NCI-H1105 (cell line): Measurements from ENCODE around the gene ZSCAN30.

Source experiments
- DNase-seq: peaks from one replicate; lab custom pipeline; 2025; lab: John Stamatoyannopoulos, UW

ZSCAN30 gene

GRCh38 chr18:35278969-35279368 lies 11.1 kb downstream of the ZSCAN30 start:
- no peak for DNase-seq

GRCh38 chr18:35278085-35278484 lies 11.9 kb downstream of the ZSCAN30 start:
- DNase-seq = no peak

DNA sequence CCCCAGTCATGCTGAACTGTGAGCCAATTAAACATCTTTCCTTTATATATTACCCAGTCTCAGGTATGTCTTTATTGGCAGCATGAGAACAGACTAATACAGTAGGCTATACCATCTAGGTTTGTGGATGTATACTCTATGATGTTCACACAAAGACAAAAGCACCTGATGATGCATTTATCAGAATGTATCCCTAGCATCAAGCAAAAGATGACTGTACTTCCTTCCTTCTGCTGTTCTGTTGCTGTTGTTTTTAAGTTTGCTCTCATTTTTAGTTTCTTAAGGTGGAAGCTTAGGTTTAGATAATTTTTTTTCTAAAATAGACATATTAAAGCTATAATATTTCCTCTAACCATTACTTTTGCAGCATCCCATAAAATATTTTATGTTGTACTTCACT lies 12.4 kb downstream of the ZSCAN30 start:
- no peak for DNase-seq

- no peak for DNase-seq
Observed at GRCh38 chr18:35276267-35276666, 13.8 kb downstream of the ZSCAN30 start.

DNA sequence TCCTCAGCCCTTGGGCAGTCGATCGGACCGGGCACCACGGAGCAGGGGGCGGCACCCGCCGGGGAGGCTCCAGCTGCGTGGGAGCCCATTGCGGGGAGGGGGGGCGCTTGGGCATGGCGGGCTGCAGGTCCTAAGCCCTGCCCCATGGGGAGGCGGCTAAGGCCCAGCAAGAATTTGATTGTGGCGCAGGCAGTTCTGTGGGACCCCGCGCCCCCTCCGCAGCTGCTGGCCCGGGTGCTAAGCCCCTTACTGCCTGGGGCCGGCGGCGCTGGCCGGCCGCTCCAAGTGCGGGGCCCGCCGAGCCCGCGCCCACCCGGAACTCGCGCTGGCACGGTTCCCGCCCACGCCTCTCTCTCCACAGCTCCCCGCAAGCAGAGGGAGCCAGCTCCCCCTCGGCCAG lies 18.4 kb downstream of the ZSCAN30 start:
- no peak for DNase-seq

GRCh38 chr18:35268821-35269220 lies 21.2 kb downstream of the ZSCAN30 start:
- no peak for DNase-seq

DNA sequence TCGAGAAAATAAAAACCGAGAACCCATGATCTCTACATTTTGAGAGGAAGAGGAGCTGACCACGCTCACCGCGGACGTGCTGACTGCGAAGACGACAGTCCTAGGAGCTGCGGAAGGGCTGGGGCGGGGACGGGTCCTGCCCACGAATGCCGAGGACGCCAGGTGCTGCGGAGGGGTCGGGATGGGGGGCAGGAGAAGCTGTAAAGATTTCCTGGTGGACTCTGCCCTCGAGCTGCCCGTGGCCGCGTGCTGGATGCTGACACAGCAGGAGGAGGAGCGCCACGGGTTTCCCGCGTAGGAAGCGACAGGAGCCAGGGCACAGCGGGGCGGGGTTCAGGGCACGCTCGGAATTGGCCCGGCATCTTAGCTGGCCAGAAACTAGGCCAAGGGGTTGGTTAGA lies 22.2 kb downstream of the ZSCAN30 start:
- DNase-seq = no peak

DNA sequence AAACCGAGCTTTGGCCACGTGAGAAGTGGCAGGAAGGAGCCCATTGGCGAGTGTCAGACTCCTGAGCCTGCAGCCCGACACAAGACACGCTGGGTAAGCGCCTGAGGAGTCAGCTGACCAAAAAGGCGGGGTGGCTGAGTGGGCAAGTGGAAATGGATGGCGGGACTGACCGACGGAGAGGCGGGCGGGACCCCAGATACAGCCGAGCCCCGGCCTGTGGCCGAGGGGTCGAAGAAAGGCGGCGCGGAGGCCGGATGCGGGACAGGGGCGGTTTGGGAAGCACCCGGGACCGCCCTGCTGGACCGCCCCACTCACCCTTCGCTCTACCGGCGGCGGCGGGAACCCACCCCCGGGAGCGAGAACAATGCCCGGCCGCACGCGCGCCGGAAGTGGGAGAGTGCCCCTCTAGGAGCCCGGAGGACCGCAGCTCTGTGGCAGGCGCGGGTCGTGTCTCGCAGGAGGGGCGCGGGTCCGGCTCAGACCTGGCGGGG lies 22.8 kb downstream of the ZSCAN30 start:
- DNase-seq = peak; percentile 11

GRCh38 chr18:35264409-35264808 lies 25.6 kb downstream of the ZSCAN30 start:
- no peak for DNase-seq

DNA sequence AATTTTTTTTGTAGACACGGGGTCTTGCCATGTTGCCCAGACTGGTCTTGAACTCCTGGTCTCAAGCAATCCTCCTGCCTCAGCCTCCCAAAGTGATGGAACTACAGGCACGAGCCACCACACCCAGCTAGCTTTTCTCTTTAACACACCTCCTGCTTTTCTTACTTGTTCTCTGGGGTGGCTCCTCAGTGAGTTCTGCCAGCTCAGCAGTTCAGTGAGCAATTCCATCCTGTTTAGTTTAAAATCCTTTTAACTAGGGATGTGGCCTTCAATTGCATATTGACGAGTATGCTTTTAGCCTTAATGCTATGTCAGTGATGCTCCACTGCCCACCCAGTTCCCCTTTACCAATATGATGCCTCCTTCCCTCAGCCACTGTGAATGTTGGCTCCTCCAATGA lies 33.1 kb downstream of the ZSCAN30 start:
- no peak for DNase-seq

DNA sequence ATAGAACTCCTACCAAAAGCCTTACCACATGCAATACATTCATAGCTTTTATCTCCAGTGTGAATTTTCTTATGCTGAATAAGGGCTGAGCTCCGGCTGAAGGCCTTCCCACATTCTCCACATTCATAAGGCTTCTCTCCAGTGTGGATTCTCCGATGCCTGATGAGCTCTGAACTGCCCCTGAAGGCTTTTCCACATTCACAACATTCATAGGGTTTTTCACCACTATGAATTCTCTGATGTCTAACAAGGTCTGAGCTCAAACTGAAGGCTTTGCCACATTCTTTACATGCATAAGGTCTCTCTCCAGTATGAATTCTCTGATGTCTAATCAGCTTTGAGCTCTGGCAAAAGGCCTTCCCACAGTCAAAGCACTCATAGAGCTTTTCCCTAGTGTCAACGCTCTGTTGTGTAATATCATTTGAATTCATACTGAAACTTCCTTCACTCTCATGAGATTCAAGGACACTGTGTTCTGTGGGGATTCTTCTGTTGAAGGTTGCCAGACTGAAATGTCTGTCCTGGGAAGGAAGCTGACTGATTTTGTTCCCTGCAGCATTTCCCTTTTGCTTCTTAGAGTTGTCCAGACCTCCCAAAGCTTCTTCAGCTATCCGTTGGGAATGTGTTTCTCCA lies 36.3 kb downstream of the ZSCAN30 start:
- no peak for DNase-seq

DNA sequence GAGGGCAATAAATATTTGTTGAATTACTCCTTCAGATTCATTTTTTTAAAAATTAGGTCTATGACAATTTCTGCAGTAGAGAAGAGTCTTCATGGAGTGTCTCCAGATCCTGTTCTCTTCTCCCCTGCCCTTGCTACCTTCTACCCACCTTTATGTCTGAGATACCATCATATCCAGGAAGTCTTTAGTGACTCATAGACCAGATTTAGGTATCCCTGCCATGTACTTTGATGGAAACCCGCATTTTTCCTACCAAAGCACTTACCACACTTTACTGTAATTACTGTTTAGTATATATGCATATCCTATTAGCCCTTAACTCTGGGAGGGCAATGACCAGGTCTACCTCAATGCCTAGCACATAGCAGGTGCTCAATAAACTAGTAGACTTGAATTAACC lies 37.6 kb downstream of the ZSCAN30 start:
- no peak for DNase-seq

DNA sequence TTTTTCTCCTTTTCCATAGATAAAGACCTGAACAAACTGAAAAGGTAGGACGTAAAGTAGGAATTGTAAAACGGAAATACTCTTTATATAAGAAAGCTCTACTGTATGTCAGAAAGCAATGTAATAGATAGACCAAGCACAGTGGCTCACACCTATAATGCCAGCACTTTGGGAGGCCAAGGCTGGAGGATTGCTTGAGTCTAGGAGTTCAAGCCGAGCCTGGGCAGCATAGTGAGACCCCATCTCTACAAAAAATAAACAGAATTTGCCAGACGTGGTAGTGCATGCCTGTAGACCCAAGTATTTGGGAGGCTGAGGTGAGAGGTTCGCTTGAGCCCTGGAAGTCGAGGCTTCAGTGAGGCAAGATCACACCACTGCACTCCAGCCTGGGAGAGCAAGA lies 41.6 kb downstream of the ZSCAN30 start:
- no peak for DNase-seq

DNA sequence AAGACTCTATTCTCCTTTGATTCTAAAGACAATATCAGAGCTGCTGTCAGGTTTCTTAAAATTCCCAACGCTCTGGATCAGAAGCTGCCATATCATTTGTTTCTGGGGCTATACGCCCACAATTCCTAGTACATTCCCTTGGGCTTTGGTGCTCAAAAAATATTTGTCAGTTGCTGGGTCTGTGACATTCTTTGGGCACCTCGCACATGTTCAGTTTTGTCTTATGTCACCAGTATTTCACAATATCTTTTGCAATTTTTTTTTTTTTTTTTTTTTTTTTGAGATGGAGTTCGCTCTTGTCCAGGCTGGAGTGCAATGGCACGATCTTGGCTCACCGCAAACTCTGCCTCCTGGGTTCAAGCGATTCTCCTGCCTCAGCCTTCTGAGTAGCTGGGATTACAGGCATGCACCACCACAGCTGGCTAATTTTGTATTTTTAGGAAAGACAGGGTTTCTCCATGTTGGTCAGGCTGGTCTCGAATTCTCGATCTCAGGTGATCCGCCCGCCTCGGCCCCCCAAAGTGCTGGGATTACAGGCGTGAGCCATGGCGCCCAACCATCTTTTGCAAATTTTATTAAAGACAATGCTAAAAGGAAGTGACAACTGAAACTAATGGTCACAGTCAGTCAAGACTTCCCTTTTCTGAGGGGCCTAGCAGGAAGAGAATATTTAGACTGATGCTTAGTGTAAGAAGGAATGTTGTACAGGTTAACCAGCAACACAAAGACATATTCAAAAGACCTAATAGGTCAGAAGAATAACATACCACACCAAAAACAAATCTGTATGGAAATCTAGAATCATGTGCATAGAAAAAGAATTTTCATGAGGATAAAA lies 42.4 kb downstream of the ZSCAN30 start:
- DNase-seq = no peak

- DNase-seq = no peak
Observed at GRCh38 chr18:35246831-35247230, 43.2 kb downstream of the ZSCAN30 start.

- no peak for DNase-seq
Observed at GRCh38 chr18:35245719-35246317, 44.2 kb downstream of the ZSCAN30 start.

DNA sequence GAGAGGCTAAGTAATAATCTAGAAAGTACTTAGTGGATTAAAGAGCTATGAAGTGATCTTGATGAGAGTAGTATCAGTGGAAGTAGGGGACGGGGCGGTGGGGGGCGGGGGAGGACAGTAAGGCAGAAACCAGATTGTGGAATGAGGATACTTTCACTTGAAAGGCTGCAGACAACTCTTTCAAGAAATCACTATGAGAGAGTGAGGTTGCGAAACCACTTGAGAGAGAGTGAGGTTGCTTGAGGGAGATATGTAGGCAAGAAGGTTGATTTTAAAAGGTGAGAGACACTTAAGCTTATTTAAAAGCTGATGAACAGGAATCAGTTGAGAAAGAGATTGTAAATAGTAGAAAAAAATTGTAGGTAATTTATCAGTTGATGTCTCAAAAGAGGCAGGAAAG lies 45.4 kb downstream of the ZSCAN30 start:
- no peak for DNase-seq

- DNase-seq = no peak
Observed at GRCh38 chr18:35242426-35242825, 47.6 kb downstream of the ZSCAN30 start.

DNA sequence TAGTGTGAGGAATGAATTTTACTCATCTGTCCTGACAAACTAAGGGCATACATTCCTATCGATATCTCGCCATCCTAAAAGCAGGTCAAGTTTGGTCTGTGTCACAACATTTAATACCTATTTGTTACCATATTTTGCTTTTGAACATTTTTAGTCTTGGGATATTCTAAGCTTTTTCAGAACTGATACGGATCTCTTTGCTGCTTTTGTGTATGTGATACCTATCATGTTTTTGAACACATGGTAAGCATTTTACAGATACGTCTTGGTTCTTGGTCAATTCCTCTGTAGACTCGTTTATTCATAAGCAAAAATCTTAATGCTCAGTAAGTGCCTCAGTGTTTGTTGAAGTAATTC lies 48.6 kb downstream of the ZSCAN30 start:
- DNase-seq = no peak

DNA sequence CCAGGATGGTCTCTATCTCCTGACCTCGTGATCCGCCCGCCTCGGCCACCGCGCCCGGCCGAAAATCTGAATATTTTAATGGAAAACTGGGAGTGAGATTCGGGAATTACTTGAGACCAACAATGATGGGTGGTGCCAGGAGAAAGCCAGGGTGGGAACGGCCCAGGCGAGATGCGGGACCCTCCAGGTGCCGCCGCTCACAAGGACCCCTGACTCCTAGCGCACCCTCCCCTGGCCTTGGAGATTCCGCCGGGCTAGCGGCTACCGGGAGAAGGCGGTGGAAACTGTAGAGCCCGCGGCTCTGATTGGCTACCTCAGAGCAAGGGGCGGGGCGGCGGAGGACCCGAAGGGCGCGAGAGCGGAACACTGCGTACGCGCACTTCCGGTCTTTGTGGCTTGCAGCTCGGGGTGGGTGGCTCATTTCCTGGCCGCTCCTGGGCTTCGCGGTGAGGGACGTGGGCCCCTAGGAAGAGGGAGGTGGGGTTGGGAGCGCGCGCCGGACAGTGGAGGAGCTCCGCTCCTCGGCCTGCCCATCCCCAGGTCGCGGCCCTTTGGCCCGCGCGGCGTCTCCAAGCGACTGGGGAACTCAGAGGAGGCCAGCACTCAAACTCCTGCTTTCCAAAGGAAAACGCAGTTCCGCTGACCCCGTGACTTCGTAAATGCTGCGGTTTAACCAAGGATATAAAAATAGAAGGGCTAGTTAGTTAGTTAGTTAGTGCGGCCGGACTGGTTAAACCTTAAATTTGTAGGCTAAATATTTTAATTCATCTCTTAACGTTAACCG lies 49.2 kb downstream of the ZSCAN30 start, which contains the start of gene ZNF397:
Gene ZNF397, plus strand, starts transcription at position 371 of the 784 bp plus-strand sequence. CDS start 1,437 bp downstream, outside the sequence.
- DNase-seq = peak; percentile 99

DNA sequence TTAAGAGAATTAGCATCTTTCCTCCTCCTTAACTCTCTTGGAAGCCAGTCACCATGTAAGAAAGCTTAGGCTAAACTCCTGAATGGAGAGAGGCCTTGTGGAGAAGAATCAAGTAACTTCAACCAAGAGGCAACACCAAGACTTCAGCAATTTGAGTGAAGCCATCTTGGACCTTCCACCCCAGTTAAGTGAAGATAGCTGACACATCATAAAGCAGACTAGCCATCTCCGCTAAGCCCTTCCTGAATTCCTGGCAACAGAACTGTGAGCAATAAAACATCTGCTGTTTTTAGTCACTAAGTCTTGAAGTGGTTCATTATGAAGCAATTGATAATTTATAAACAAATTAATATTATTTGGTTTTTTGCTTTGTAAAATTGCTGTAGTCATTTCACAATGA lies 50.7 kb downstream of the ZSCAN30 start:
- DNase-seq = no peak
